AG09319 (cell line): ENCODE results near the gene ERFL.
A peak's percentile ranks its signal among the peaks of the same experiment; 100 is the strongest.

Experiments used
- DNase-seq: peaks from one replicate; pipeline ENCODE4 v3.0.0-alpha.2; 2010; ENCODE audit warnings: low read depth; ENCODE audit errors: extremely low read depth
- TF ChIP-seq, protein P1 (sequence below): IDR thresholded peaks from 2 replicates; pipeline ENCODE4 v1.5.1; 2011; ENCODE audit warnings: low read depth, mild to moderate bottlenecking, inconsistent platforms, low read length, moderate library complexity

The ERFL gene

DNA sequence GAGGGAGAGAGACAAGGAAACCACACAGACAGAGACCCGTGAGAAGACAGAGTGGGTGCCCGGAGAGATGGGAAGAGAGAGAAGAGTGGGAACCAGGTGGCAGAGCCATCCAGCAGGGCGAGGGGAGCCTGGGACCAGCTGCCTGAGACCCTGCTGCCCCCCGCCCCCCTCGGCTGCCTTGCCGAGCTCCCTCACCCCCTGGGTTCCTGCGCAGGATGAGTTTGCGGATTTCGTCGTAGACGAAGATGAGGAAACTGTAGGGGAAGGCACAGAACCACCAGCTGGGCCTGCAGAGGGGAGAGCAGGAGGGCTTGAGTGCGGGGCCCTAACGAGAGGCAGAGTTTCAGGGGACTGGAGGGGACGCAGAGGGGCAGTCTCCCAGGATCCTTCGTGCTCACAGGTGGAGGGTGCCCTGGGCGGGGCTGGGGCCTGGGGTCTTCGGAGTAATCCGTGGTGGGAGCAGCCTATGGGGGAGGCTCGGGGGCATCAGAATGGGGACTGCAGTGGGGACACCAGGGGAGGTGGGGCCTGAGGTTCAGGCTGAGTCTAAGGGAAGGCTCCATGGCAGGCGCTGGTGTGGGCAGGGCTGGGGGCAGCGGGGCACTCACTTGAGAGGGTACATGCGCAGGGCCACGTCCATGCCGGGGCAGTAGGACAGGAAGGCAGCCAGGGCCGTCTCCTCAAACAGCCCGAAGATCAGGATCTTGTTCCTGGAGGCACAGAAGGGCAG is 39.0 kb upstream of the ERFL start:
- DNase-seq = no peak
- TF ChIP-seq, protein P1, sequence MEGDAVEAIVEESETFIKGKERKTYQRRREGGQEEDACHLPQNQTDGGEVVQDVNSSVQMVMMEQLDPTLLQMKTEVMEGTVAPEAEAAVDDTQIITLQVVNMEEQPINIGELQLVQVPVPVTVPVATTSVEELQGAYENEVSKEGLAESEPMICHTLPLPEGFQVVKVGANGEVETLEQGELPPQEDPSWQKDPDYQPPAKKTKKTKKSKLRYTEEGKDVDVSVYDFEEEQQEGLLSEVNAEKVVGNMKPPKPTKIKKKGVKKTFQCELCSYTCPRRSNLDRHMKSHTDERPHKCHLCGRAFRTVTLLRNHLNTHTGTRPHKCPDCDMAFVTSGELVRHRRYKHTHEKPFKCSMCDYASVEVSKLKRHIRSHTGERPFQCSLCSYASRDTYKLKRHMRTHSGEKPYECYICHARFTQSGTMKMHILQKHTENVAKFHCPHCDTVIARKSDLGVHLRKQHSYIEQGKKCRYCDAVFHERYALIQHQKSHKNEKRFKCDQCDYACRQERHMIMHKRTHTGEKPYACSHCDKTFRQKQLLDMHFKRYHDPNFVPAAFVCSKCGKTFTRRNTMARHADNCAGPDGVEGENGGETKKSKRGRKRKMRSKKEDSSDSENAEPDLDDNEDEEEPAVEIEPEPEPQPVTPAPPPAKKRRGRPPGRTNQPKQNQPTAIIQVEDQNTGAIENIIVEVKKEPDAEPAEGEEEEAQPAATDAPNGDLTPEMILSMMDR = no peak

DNA sequence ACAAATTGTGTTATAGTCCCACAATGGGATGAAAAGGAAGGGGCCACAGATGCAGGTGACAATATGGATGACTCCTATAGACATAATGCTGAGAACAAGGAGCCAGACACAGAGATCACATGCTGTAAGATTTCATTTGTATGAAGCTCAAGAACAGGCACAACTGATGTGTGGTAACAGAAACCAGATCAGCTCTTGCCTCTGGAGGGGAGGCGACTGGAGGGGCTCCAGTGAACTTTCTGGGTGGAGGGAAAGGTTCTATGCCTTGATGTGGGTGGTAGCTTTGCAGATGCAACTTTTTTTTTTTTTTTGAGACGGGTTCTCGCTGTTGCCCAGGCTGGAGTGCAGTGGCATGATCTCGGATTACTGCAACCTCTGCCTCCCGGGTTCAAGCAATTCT is 36.9 kb upstream of the ERFL start:
- DNase-seq = no peak
- TF ChIP-seq, protein P1 = no peak

DNA sequence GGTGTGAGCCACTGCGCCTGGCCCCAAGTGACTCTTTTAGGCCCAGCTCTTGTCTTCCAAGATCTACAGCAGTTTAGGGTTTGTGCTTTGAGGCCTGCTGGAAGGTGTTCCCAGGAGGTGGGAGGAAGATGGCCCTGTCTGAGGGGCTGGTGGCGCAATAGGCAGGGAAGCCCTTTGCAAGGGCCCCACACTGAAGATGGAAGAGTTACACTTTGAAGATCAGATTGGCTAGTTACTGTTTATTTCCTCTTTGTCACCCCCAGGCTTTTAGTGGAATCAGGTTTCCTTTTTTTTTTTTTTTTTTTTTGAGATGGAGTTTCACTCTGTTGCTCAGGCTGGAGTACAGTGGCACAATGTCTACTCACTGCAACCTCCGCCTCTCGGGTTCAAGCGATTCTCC is 32.7 kb upstream of the ERFL start:
- TF ChIP-seq, protein P1 = no peak

DNA sequence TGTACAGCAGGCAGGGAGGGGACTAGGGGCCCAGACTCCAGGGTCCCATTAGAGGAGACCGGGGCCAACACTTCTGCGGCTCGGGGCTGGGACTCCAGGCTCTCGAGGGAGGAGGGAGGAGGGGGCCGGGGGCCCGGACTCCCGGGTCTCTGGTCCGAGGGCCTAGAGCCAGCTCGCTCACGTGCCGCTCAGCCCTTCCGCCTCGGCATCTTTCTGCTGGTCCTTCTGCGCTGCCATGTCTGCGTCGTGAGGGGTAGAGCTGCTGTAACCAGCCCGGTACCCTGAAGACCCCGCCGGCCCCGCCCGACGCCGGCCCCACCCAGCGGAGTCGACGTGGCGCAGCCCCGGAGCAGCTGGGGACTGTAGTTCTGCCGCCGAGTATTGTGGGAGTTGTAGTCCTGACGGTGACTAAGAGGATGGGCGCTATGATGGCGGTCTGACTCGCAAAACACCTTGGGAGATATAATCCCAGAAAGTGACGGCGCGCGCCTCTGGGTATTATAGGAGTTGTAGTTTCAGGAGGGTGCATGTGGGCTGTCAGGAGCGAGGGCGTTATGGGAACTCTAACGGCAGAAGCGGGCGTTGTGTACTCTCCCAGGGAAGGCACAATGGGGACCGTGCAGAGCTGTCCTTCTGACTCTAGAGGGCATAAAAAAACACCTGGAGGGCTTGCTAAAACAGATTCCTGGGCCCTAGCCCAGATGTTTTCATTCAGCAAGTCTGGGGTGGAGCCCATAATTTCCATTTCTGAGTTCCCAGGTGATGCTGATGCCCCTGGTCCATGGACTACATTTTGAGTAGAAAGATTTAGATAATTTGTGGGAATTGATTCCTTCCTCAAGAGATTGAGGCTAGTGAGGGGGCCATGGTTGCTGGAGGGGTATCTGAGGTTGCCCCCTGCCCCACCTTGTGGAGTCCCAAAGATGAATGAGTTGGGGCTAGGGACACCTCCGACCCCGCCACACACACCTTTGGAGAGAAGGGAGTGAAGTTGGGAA is 31.1 kb upstream of the ERFL start, which contains the start of gene RABAC1:
Gene RABAC1, minus strand, starts transcription at position 266 of the 998 bp plus-strand sequence. Its CDS starts 29 bp downstream, at position 237.
- peak; percentile 67 for DNase-seq
- TF ChIP-seq, protein P1 = peak; percentile 17

More for the DNA sequence above, 32.7 kb upstream of the ERFL start:
- DNase-seq = no peak

DNA sequence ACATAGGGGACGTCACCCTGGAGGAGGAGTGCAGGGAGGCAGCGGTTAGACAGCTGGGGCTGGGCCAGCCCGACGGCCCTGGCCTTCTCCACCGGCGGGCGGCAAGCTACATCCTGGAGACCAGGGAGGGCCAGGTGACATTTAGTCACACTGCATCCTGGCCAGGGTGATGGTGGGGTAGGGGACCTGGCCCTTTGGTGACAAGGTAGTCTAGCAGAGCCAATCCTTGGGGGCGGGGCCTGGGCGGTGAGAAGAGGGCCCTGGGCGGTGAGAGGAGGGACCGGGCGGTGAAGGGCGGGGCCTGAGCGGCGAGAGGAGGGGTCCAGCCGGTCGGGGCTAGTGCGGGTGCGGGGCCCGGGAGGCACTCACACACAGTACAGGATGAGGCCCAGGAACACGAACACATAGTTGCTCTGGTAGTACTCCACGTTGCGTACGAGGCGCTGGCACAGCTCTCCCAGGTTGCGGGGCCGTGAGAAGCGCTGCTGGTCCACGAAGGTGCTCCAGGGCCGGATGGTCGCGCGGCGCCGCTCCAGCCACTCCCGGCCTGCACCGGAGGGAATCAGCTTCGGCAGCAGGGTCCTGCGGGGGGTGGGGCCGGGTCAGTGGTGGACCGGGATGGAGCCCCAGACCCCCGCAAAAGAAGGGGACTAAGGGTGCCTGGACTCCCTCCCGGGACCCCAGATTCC is 30.3 kb upstream of the ERFL start:
- peak; percentile 29 for DNase-seq
- TF ChIP-seq, protein P1 = no peak

DNA sequence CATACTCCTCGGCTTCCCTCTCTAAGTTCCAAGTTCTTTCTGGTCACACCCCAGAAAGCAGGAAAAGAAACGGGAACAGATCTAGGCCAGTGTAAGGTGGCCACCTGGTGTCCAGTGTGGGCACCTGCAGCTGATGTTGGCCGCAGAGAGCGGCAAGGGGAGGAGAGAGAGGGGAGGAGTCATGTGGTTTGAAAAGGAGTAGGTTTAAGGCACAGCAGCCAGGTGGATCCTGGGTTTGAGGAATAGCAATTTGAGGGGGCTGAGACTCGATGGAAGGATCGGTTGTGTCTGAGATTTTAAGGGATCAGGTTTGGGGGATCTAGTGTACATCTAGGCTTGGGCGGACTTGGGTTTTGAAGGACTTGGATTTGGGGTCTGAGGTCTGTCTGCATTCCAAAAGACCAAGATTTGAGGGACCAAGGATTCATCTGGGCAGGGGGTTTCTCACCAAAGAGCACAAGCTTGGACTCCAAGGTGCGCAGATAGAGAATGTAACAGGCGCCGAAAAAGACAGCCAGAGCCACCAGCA is 29.7 kb upstream of the ERFL start:
- TF ChIP-seq, protein P1 = peak; percentile 75
- peak; percentile 56 for DNase-seq
